ENCODE results near the gene CDCA7. TPM values are rescaled to one million over a fixed set of nuclear protein-coding genes. Genes with fewer than 3 reads are reported as not detected.
"Not testable (repeated sequence)": the region's sequence is repeated elsewhere in the genome, so short reads cannot be mapped to it uniquely, and the experiment has no call there.

Gene CDCA7
- total and polyA plus RNA-seq, 7 donors = 0.33 to 22.7 (median 3.8) TPM; not detected in 1

GRCh38 chr2:173370198-173370597 lies 15.5 kb downstream of the CDCA7 start:
- no peak for DNase-seq
- Histone ChIP-seq H3K4me1 (no peaks in the 10 kb centered on the region), H3K4me3 (no peak overlapping the region), H3K27ac (no peak overlapping the region), H3K36me3 (no peaks in the 10 kb centered on the region), H3K27me3 (no peaks in the 10 kb centered on the region), H3K9me3 (no peaks in the 10 kb centered on the region)
- intact Hi-C loops (cut with DNase I) = no loop called here
- 78 to 84% methylated on average over 3 of the region's 3 CpGs for WGBS, 2 donors
- no peak for TF ChIP-seq POLR2AphosphoS5 (IDR thresholded peaks at IDR 0.05)
- TF ChIP-seq CTCF (IDR thresholded peaks at IDR 0.05) = no peak
- TF ChIP-seq EP300 (IDR thresholded peaks at IDR 0.05) = no peak
- no peak for TF ChIP-seq POLR2A (IDR thresholded peaks at IDR 0.05)

- no peaks in the 10 kb centered on the region for H3K9me3 ChIP-seq
- no peaks in the 10 kb centered on the region for H3K27me3 ChIP-seq
- H3K27ac ChIP-seq = no peak overlapping the region
- WGBS, 2 donors = 89 to 91% methylated on average over 3 of the region's 3 CpGs
- H3K4me3 ChIP-seq = no peak overlapping the region
- intact Hi-C loops (cut with DNase I) = no loop called here
- TF ChIP-seq POLR2A (IDR thresholded peaks at IDR 0.05) = no peak
- TF ChIP-seq CTCF (IDR thresholded peaks at IDR 0.05) = no peak
- no peak for TF ChIP-seq EP300 (IDR thresholded peaks at IDR 0.05)
- no peak for TF ChIP-seq POLR2AphosphoS5 (IDR thresholded peaks at IDR 0.05)
- H3K36me3 ChIP-seq = no peaks in the 10 kb centered on the region
- no peak for DNase-seq
- H3K4me1 ChIP-seq = no peaks in the 10 kb centered on the region
These were observed 16.4 kb downstream of the CDCA7 start for GRCh38 chr2:173371023-173371422.

- no peak for DNase-seq
- no peaks in the 10 kb centered on the region for H3K27me3 ChIP-seq
- H3K36me3 ChIP-seq = no peaks in the 10 kb centered on the region
- WGBS, 2 donors = 83 to 88% methylated on average over 2 of the region's 2 CpGs
- H3K4me3 ChIP-seq = no peak overlapping the region
- TF ChIP-seq POLR2AphosphoS5 (IDR thresholded peaks at IDR 0.05) = no peak
- TF ChIP-seq CTCF (IDR thresholded peaks at IDR 0.05) = no peak
- no peak for TF ChIP-seq EP300 (IDR thresholded peaks at IDR 0.05)
- TF ChIP-seq POLR2A (IDR thresholded peaks at IDR 0.05) = no peak
- H3K27ac ChIP-seq = no peak overlapping the region
- intact Hi-C loops (cut with DNase I) = no loop called here
- H3K4me1 ChIP-seq = no peaks in the 10 kb centered on the region
- no peaks in the 10 kb centered on the region for H3K9me3 ChIP-seq
These were observed 18.6 kb downstream of the CDCA7 start for GRCh38 chr2:173373290-173373689.

GRCh38 chr2:173374634-173375033 lies 20.0 kb downstream of the CDCA7 start:
- no peaks in the 10 kb centered on the region for H3K27me3 ChIP-seq
- intact Hi-C loops (cut with DNase I) = no loop called here
- no peak for DNase-seq
- H3K27ac ChIP-seq = no peak overlapping the region
- TF ChIP-seq POLR2A (IDR thresholded peaks at IDR 0.05) (no peak), CTCF (IDR thresholded peaks at IDR 0.05) (no peak), POLR2AphosphoS5 (IDR thresholded peaks at IDR 0.05) (no peak), EP300 (IDR thresholded peaks at IDR 0.05) (no peak)
- WGBS, 2 donors = 95% methylated on average over 3 of the region's 3 CpGs
- H3K9me3 ChIP-seq = no peaks in the 10 kb centered on the region
- no peaks in the 10 kb centered on the region for H3K4me1 ChIP-seq
- H3K4me3 ChIP-seq = no peak overlapping the region
- H3K36me3 ChIP-seq = no peaks in the 10 kb centered on the region

- WGBS, 2 donors = 92 to 95% methylated on average over 4 of the region's 4 CpGs
- H3K27me3 ChIP-seq; H3K36me3 ChIP-seq; intact Hi-C loops (cut with DNase I); H3K4me1 ChIP-seq; H3K27ac ChIP-seq; H3K4me3 ChIP-seq; DNase-seq; H3K9me3 ChIP-seq: not testable (repeated sequence)
These were observed 30.9 kb downstream of the CDCA7 start for GRCh38 chr2:173385534-173385933.
